H1 (cell line): ENCODE measurements around the gene ADGB. TPM values are rescaled to one million over a fixed set of nuclear protein-coding genes. Genes with fewer than 3 reads are reported as not detected.

Experiments used
- CTCF ChIA-PET: fragments of 300-600 bp; sonication (Branson Sonifier 250); formaldehyde crosslinking; loops from one replicate; lab custom pipeline; 2021; ENCODE audit not compliant: partially characterized antibody; lab: Charles Lee
- POLR2A ChIA-PET: fragments of 300-600 bp; sonication (Branson Sonifier 250); formaldehyde crosslinking; loops from one replicate; lab custom pipeline; 2021; ENCODE audit warnings: inconsistent platforms; ENCODE audit not compliant: partially characterized antibody; lab: Charles Lee
- DNase-seq, 2 experiments: peaks; one replicate each; pipeline versions ENCODE4 v3.0.0 to v3.0.0-alpha.2; 2010 to 2022; ENCODE audit warnings: low spot score in 2 of 2, low read depth in 1 of 2, mixed read lengths in 1 of 2
- FAIRE-seq: peaks from 2 replicates; lab custom pipeline; 2011; peaks lifted over from hg19 to GRCh38; lab: Jason Lieb, UNC
- H2AFZ ChIP-seq: 2 replicates; pipeline ENCODE4 v1.8.1; 2012; ENCODE audit warnings: low read length, inconsistent platforms
- H2AK5ac ChIP-seq: 2 replicates; pipeline ENCODE4 v1.6.1; 2013; ENCODE audit warnings: low read depth, low read length
- H2BK120ac ChIP-seq: replicated peaks from 2 replicates; pipeline ENCODE3; 2013; ENCODE audit warnings: low read depth, low read length, inconsistent platforms
- H2BK12ac ChIP-seq: 2 replicates; pipeline ENCODE4 v1.6.1; 2013; ENCODE audit warnings: low read depth, low read length
- H2BK15ac ChIP-seq: 2 replicates; pipeline ENCODE4 v1.6.1; 2013; ENCODE audit warnings: low read length
- H2BK20ac ChIP-seq: 2 replicates; pipeline ENCODE4 v1.6.1; 2013; ENCODE audit warnings: low read length
- H2BK5ac ChIP-seq: 2 replicates; pipeline ENCODE4 v1.6.1; 2013; ENCODE audit warnings: low read depth, low read length
- H3K14ac ChIP-seq: 2 replicates; pipeline ENCODE4 v1.6.1; 2013; ENCODE audit warnings: inconsistent platforms; ENCODE audit not compliant: insufficient read length
- H3K18ac ChIP-seq: 2 replicates; pipeline ENCODE4 v1.6.1; 2013; ENCODE audit warnings: low read length; ENCODE audit errors: extremely low read depth
- H3K23ac ChIP-seq: 2 replicates; pipeline ENCODE4 v1.6.1; 2013; ENCODE audit warnings: inconsistent platforms; ENCODE audit not compliant: insufficient read length
- H3K23me2 ChIP-seq: 2 replicates; pipeline ENCODE4 v1.6.1; 2013; ENCODE audit warnings: low read depth, low read length
- H3K27ac ChIP-seq: 2 replicates; pipeline ENCODE4 v1.6.1; 2011; ENCODE audit warnings: low read depth, low read length, inconsistent platforms
- H3K27me3 ChIP-seq, 4 experiments: replicated peaks in 1 of 4; 1 replicate in 1 of 4; 2 replicates in 3 of 4; pipeline versions ENCODE4 v1.6.1 to v1.8.1; 2011 to 2013; ENCODE audit warnings: low read length in 3 of 4, mild to moderate bottlenecking in 3 of 4, inconsistent platforms in 2 of 4, mixed read lengths in 2 of 4, moderate library complexity in 1 of 4; ENCODE audit not compliant: control insufficient read depth in 3 of 4, insufficient read depth in 3 of 4; ENCODE audit errors: extremely low read depth in 1 of 4
- H3K36me3 ChIP-seq, 4 experiments: 2 replicates each; pipeline versions ENCODE4 v1.6.1 to v1.8.1; 2011 to 2013; ENCODE audit warnings: mild to moderate bottlenecking in 4 of 4, low read length in 3 of 4, moderate library complexity in 2 of 4, control low read depth in 1 of 4, inconsistent platforms in 1 of 4; ENCODE audit not compliant: insufficient read depth in 4 of 4, control insufficient read depth in 2 of 4
- H3K4ac ChIP-seq: replicated peaks from 2 replicates; pipeline ENCODE3; 2013; ENCODE audit warnings: low read length, low read depth, mixed read lengths, inconsistent platforms; ENCODE audit not compliant: insufficient read length
- H3K4me1 ChIP-seq, 4 experiments: replicated peaks in 1 of 4; 1 replicate in 1 of 4; 2 replicates in 3 of 4; pipeline versions ENCODE4 v1.6.1 to v1.8.1; 2011 to 2013; ENCODE audit warnings: low read length in 3 of 4, inconsistent platforms in 2 of 4, mixed read lengths in 1 of 4; ENCODE audit not compliant: insufficient read depth in 4 of 4, control insufficient read depth in 3 of 4
- H3K4me2 ChIP-seq, 2 experiments: 2 replicates each; pipeline versions ENCODE4 v1.6.1 to v1.8.1; 2011 to 2013; ENCODE audit warnings: low read depth in 2 of 2, low read length in 2 of 2, control low read depth in 1 of 2, inconsistent platforms in 1 of 2, mild to moderate bottlenecking in 1 of 2; ENCODE audit not compliant: insufficient read depth in 1 of 2
- H3K4me3 ChIP-seq, 4 experiments: fragments of 200-600, 300-600 bp in 1 of 4; sonication (generic), shearing (Covaris generic), sonication (Bioruptor Twin) in 1 of 4; 2 replicates each; pipeline versions ENCODE4 v1.5.1 to v1.8.1; 2011 to 2016; ENCODE audit warnings: low read length in 4 of 4, low read depth in 3 of 4, control low read depth in 2 of 4, inconsistent platforms in 2 of 4, mild to moderate bottlenecking in 2 of 4, mixed read lengths in 1 of 4, moderate library complexity in 1 of 4; ENCODE audit not compliant: insufficient read depth in 2 of 4; ENCODE audit errors: extremely low read depth in 1 of 4
- H3K56ac ChIP-seq: replicated peaks from 2 replicates; pipeline ENCODE3; 2013; ENCODE audit warnings: low read depth, mild to moderate bottlenecking, mixed read lengths, low read length, inconsistent platforms; ENCODE audit not compliant: insufficient read length
- H3K79me1 ChIP-seq: 2 replicates; pipeline ENCODE4 v1.6.1; 2013; ENCODE audit warnings: low read depth, low read length, control low read depth
- H3K79me2 ChIP-seq, 2 experiments: 2 replicates each; pipeline versions ENCODE4 v1.6.1 to v1.8.1; 2012 to 2013; ENCODE audit warnings: low read length in 2 of 2, mild to moderate bottlenecking in 2 of 2, inconsistent platforms in 1 of 2; ENCODE audit not compliant: insufficient read depth in 2 of 2, control insufficient read depth in 1 of 2
- H3K9ac ChIP-seq, 4 experiments: replicated peaks in 1 of 4; 1 replicate in 1 of 4; 2 replicates in 3 of 4; pipeline versions ENCODE4 v1.6.1 to v1.8.1; 2011 to 2013; ENCODE audit warnings: low read depth in 3 of 4, low read length in 3 of 4, control low read depth in 2 of 4, mild to moderate bottlenecking in 2 of 4, moderate library complexity in 2 of 4, inconsistent platforms in 1 of 4; ENCODE audit errors: extremely low read depth in 1 of 4
- H3K9me3 ChIP-seq, 2 experiments: 2 replicates each; pipeline versions ENCODE4 v1.6.1 to v1.8.1; 2012 to 2013; ENCODE audit warnings: mild to moderate bottlenecking in 2 of 2, moderate library complexity in 2 of 2, control low read depth in 1 of 2, inconsistent platforms in 1 of 2, low read depth in 1 of 2, low read length in 1 of 2, mixed read lengths in 1 of 2; ENCODE audit not compliant: insufficient read depth in 2 of 2
- H4K20me1 ChIP-seq, 2 experiments: replicated peaks in 1 of 2; 2 replicates each; pipeline versions ENCODE3 to v1.8.1; 2011 to 2013; ENCODE audit warnings: inconsistent platforms in 2 of 2, low read length in 2 of 2, mild to moderate bottlenecking in 1 of 2; ENCODE audit not compliant: insufficient read depth in 2 of 2, control insufficient read depth in 1 of 2
- H4K5ac ChIP-seq: 2 replicates; pipeline ENCODE4 v1.6.1; 2013; ENCODE audit warnings: low read length, low read depth, mixed read lengths, inconsistent platforms; ENCODE audit not compliant: insufficient read length
- H4K8ac ChIP-seq: 2 replicates; pipeline ENCODE4 v1.8.0; 2013; ENCODE audit warnings: mild to moderate bottlenecking, moderate library complexity, low read length, inconsistent platforms; ENCODE audit not compliant: insufficient read depth; ENCODE audit errors: extremely low read depth
- H4K91ac ChIP-seq: replicated peaks from 2 replicates; pipeline ENCODE3; 2013; ENCODE audit warnings: low read length, mixed read lengths, inconsistent platforms; ENCODE audit not compliant: insufficient read length
- SUZ12 ChIP-seq: fragments of 200-600 bp; sonication (generic); IDR thresholded peaks from 2 replicates; pipeline ENCODE4 v1.6.1; 2012; ENCODE audit warnings: mild to moderate bottlenecking, inconsistent platforms, low read length, moderate library complexity, mixed read lengths
- TAF1 ChIP-seq: IDR thresholded peaks from 2 replicates; pipeline ENCODE4 v1.6.1; 2011; ENCODE audit warnings: mild to moderate bottlenecking, low read depth, low read length
- WGBS, 2 experiments: shearing (Covaris generic) in 1 of 2; methylation state at CpG; one replicate each; pipeline versions ENCODE4 v1.1.6 to v1.1.7; 2013 to 2015; ENCODE audit warnings: low lambda C conversion rate in 2 of 2, mixed read lengths in 2 of 2, inconsistent platforms in 1 of 2, low coverage in 1 of 2, missing lambda C conversion rate in 1 of 2; ENCODE audit not compliant: insufficient replicate concordance in 2 of 2, insufficient coverage in 1 of 2, insufficient read length in 1 of 2; ENCODE audit errors: extremely low coverage in 1 of 2, missing lambda C conversion rate in 1 of 2; 5-methylcytosine and 5-hydroxymethylcytosine counted together
- polyA plus RNA-seq, 7 experiments: library from polyadenylated mRNA; depleted of rRNA in 3 of 7; stranded (reverse) in 5 of 7; unstranded in 2 of 7; fragments of >200 nt in 5 of 7; fragments of 200-250 nt in 2 of 7; gene quantifications; 1 replicate in 5 of 7; 2 replicates in 1 of 7; 4 replicates in 1 of 7; pipeline versions ENCODE4 v1.2.1 to v1.2.3, GENCODE V29; 2011 to 2013; ENCODE audit warnings: missing spikeins in 2 of 7, mixed read lengths in 2 of 7
- total RNA-seq: library from RNA; stranded (reverse); fragmentation: NEBNext Ultra II Directional; extraction: Animal tissue kit (Norgen Biotek cat#: 25700); gene quantifications from 2 replicates; pipeline ENCODE4 v1.2.1, GENCODE V29; 2021

ADGB gene
- total and polyA plus RNA-seq, 2 of the 8 experiments (the other 6 are each of a cell fraction or from before 2014, with no cell fraction given): not detected

- Histone ChIP-seq H2BK12ac (no peak overlapping the region), H3K23ac (no peak overlapping the region), H3K27ac (no peak overlapping the region), H3K4me3 (no peak overlapping the region), H3K14ac (no peak overlapping the region), H3K4me1 (no peaks in the 10 kb centered on the region), H2BK15ac (no peak overlapping the region), H4K20me1 (no peaks in the 10 kb centered on the region), H3K9me3 (no peaks in the 10 kb centered on the region), H2BK5ac (no peak overlapping the region), H3K27me3 (no peaks in the 10 kb centered on the region), H3K36me3 (no peaks in the 10 kb centered on the region), H2AFZ (no peak overlapping the region), H3K4ac (no peak overlapping the region), H2BK120ac (no peak overlapping the region), H3K56ac (no peak overlapping the region), H3K23me2 (no peaks in the 10 kb centered on the region), H3K4me2 (no peak overlapping the region), H2AK5ac (no peak overlapping the region), H4K5ac (no peak overlapping the region), H3K9ac (no peak overlapping the region), H3K18ac (no peak overlapping the region), H3K79me2 (no peaks in the 10 kb centered on the region), H4K8ac (no peak overlapping the region), H4K91ac (no peak overlapping the region), H3K79me1 (no peaks in the 10 kb centered on the region), H2BK20ac (no peak overlapping the region)
- FAIRE-seq (no peak), DNase-seq (no peak)
- WGBS, 2 experiments: 89% methylated on average over 3 of the region's 3 CpGs; no CpG with 5 or more reads in 1 of the 2 experiments
- ChIA-PET POLR2A (no interaction called here), CTCF (interaction anchor here (1.3 kb wide), 1 partner anchor 14 kb away, joined by 3 read pairs; no protein-coding TSS in a partner anchor)
- TF ChIP-seq TAF1: no peak
- no peak for TF ChIP-seq SUZ12
These were observed 183.1 kb downstream of the ADGB start for GRCh38 chr6:146781836-146782235.
